MM.1S (cell line): ENCODE measurements around the gene SCUBE2.

Experiments
- DNase-seq: peaks from one replicate; pipeline ENCODE4 v3.0.0-alpha.2; 2015
- H2AFZ ChIP-seq: fragments of 300-600 bp; sonication (generic); 2 replicates; pipeline ENCODE4 v1.6.0; 2016; ENCODE audit warnings: antibody characterized with exemption, low read length
- H3F3A ChIP-seq: fragments of 300-600 bp; sonication (generic); 2 replicates; pipeline ENCODE4 v1.6.1; 2016; ENCODE audit warnings: mild to moderate bottlenecking, antibody characterized with exemption, low read length, moderate library complexity, mixed read lengths; ENCODE audit not compliant: insufficient read depth
- H3K27ac ChIP-seq: fragments of 300-600 bp; sonication (generic); 2 replicates; pipeline ENCODE4 v1.5.1; 2016; ENCODE audit warnings: mild to moderate bottlenecking, low read length
- H3K27me3 ChIP-seq: fragments of 300-600 bp; sonication (generic); replicated peaks from 2 replicates; pipeline ENCODE4 v1.6.0; 2016; ENCODE audit warnings: low read length; ENCODE audit not compliant: insufficient read depth
- H3K36me3 ChIP-seq: fragments of 300-600 bp; sonication (generic); replicated peaks from 2 replicates; pipeline ENCODE4 v1.6.1; 2016; ENCODE audit warnings: mild to moderate bottlenecking, low read length, mixed read lengths; ENCODE audit not compliant: insufficient read depth
- H3K4me1 ChIP-seq: fragments of 300-600 bp; sonication (generic); 2 replicates; pipeline ENCODE4 v1.6.1; 2016; ENCODE audit warnings: low read length, mixed read lengths
- H3K4me2 ChIP-seq: fragments of 300-600 bp; sonication (generic); 2 replicates; pipeline ENCODE4 v1.6.0; 2016; ENCODE audit warnings: low read depth, low read length
- H3K4me3 ChIP-seq: fragments of 300-600 bp; sonication (generic); 2 replicates; pipeline ENCODE4 v1.5.1; 2016; ENCODE audit warnings: low read length, mixed read lengths
- H3K79me2 ChIP-seq: fragments of 300-600 bp; sonication (generic); 2 replicates; pipeline ENCODE4 v1.6.1; 2016; ENCODE audit warnings: mixed run types, low read length, mixed read lengths
- H3K9ac ChIP-seq: fragments of 300-600 bp; sonication (generic); 2 replicates; pipeline ENCODE4 v1.6.1; 2016; ENCODE audit warnings: low read length, mixed read lengths
- H3K9me2 ChIP-seq: fragments of 300-600 bp; sonication (generic); replicated peaks from 2 replicates; pipeline ENCODE4 v1.6.1; 2016; ENCODE audit warnings: mild to moderate bottlenecking, low read length, mixed read lengths; ENCODE audit not compliant: insufficient read depth
- H3K9me3 ChIP-seq: fragments of 300-600 bp; sonication (generic); replicated peaks from 2 replicates; pipeline ENCODE4 v1.6.1; 2016; ENCODE audit warnings: mild to moderate bottlenecking, low read length, mixed read lengths; ENCODE audit not compliant: insufficient read depth
- H4K20me1 ChIP-seq: fragments of 300-600 bp; sonication (generic); 2 replicates; pipeline ENCODE4 v1.6.1; 2016; ENCODE audit warnings: mild to moderate bottlenecking, low read length, moderate library complexity, mixed read lengths; ENCODE audit not compliant: insufficient read depth
- EZH2 ChIP-seq: fragments of 300-600 bp; sonication (generic); optimal IDR thresholded peaks from 2 replicates; pipeline ENCODE3; 2017; ENCODE audit warnings: low read depth, mild to moderate bottlenecking, antibody characterized with exemption, low read length, mixed read lengths
- EZH2phosphoT487 ChIP-seq: fragments of 300-600 bp; sonication (generic); IDR thresholded peaks from 2 replicates; pipeline ENCODE4 v1.6.1; 2018; ENCODE audit warnings: antibody characterized with exemption, low read length
- TF ChIP-seq, protein P1 (sequence below): fragments of 300-600 bp; sonication (generic); IDR thresholded peaks from 2 replicates; pipeline ENCODE4 v1.5.1; 2016; ENCODE audit warnings: antibody characterized with exemption, low read length, mixed read lengths

SCUBE2 gene

GRCh38 chr11:9001736-9002135, 89.7 kb downstream of the SCUBE2 start:
- Histone ChIP-seq H3K9me2 (no peaks in the 10 kb centered on the region), H3K4me2 (no peak overlapping the region), H3K27ac (no peak overlapping the region), H2AFZ (no peak overlapping the region), H3K36me3 (no peaks in the 10 kb centered on the region), H3K27me3 (peaks cover 9% of the 10 kb centered on the region; the same call in 1 of the 2 replicates), H3K79me2 (no peaks in the 10 kb centered on the region), H3K9ac (no peak overlapping the region), H3K4me3 (no peak overlapping the region), H3K9me3 (no peaks in the 10 kb centered on the region), H3F3A (no peaks in the 10 kb centered on the region), H3K4me1 (no peaks in the 10 kb centered on the region), H4K20me1 (no peaks in the 10 kb centered on the region)
- TF ChIP-seq EZH2 (no peak), EZH2phosphoT487 (no peak)
- TF ChIP-seq, protein P1, sequence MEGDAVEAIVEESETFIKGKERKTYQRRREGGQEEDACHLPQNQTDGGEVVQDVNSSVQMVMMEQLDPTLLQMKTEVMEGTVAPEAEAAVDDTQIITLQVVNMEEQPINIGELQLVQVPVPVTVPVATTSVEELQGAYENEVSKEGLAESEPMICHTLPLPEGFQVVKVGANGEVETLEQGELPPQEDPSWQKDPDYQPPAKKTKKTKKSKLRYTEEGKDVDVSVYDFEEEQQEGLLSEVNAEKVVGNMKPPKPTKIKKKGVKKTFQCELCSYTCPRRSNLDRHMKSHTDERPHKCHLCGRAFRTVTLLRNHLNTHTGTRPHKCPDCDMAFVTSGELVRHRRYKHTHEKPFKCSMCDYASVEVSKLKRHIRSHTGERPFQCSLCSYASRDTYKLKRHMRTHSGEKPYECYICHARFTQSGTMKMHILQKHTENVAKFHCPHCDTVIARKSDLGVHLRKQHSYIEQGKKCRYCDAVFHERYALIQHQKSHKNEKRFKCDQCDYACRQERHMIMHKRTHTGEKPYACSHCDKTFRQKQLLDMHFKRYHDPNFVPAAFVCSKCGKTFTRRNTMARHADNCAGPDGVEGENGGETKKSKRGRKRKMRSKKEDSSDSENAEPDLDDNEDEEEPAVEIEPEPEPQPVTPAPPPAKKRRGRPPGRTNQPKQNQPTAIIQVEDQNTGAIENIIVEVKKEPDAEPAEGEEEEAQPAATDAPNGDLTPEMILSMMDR, result no peak
- DNase-seq, result no peak

- no peak overlapping the region for H3K27ac ChIP-seq
- no peaks in the 10 kb centered on the region for H3K9me2 ChIP-seq
- H3K9me3 ChIP-seq, result no peaks in the 10 kb centered on the region
- H3K9ac ChIP-seq, result no peak overlapping the region
- no peaks in the 10 kb centered on the region for H3K27me3 ChIP-seq
- no peaks in the 10 kb centered on the region for H3F3A ChIP-seq
- H3K36me3 ChIP-seq, result no peaks in the 10 kb centered on the region
- DNase-seq, result no peak
- H4K20me1 ChIP-seq, result no peaks in the 10 kb centered on the region
- no peak overlapping the region for H2AFZ ChIP-seq
- no peaks in the 10 kb centered on the region for H3K79me2 ChIP-seq
- no peaks in the 10 kb centered on the region for H3K4me1 ChIP-seq
- TF ChIP-seq EZH2phosphoT487 (no peak), EZH2 (no peak)
- TF ChIP-seq, protein P1, result no peak
- H3K4me3 ChIP-seq, result no peak overlapping the region
- H3K4me2 ChIP-seq, result no peak overlapping the region
These were observed 93.4 kb downstream of the SCUBE2 start for GRCh38 chr11:8998017-8998416.

- Histone ChIP-seq H3K36me3 (no peaks in the 10 kb centered on the region), H3K9ac (no peak overlapping the region), H2AFZ (no peak overlapping the region), H3K4me1 (no peaks in the 10 kb centered on the region), H3K4me3 (no peak overlapping the region), H3K27ac (no peak overlapping the region), H3K9me2 (no peaks in the 10 kb centered on the region), H3F3A (no peaks in the 10 kb centered on the region), H3K4me2 (no peak overlapping the region), H4K20me1 (no peaks in the 10 kb centered on the region), H3K9me3 (no peaks in the 10 kb centered on the region), H3K79me2 (no peaks in the 10 kb centered on the region), H3K27me3 (no peaks in the 10 kb centered on the region)
- no peak for DNase-seq
- TF ChIP-seq EZH2 (no peak), EZH2phosphoT487 (no peak)
- TF ChIP-seq, protein P1, result no peak
These were observed 93.9 kb downstream of the SCUBE2 start for GRCh38 chr11:8997451-8997850.
